Loucy (cell line): ENCODE data around the gene MRPL34.
A peak's percentile ranks its signal among the peaks of the same experiment; 100 is the strongest.

Experiments
- H2AFZ ChIP-seq: fragments of 200-600 bp; sonication (generic); 2 replicates; pipeline ENCODE4 v1.6.0; 2016; ENCODE audit warnings: antibody characterized with exemption, mild to moderate bottlenecking, low read length, moderate library complexity
- H3F3A ChIP-seq: fragments of 200-600 bp; 2 replicates; pipeline ENCODE4 v1.6.0; 2016; ENCODE audit warnings: antibody characterized with exemption, low read depth, mild to moderate bottlenecking
- H3K27me3 ChIP-seq: fragments of 200-600 bp; sonication (generic); 2 replicates; pipeline ENCODE4 v1.6.1; 2014; ENCODE audit warnings: low read length, mild to moderate bottlenecking; ENCODE audit not compliant: insufficient read depth, poor library complexity, severe bottlenecking
- H3K36me3 ChIP-seq: fragments of 200-600 bp; sonication (generic); 2 replicates; pipeline ENCODE4 v1.6.1; 2016; ENCODE audit warnings: low read length; ENCODE audit not compliant: insufficient read depth
- H3K4me1 ChIP-seq: fragments of 200-600 bp; sonication (generic); 2 replicates; pipeline ENCODE4 v1.5.1; 2014; ENCODE audit warnings: low read length, mild to moderate bottlenecking; ENCODE audit not compliant: insufficient read depth, poor library complexity, severe bottlenecking
- H3K4me2 ChIP-seq: fragments of 200-600 bp; sonication (generic); 2 replicates; pipeline ENCODE4 v1.6.0; 2014; ENCODE audit warnings: antibody characterized with exemption, low read length, low read depth, mild to moderate bottlenecking; ENCODE audit not compliant: poor library complexity, severe bottlenecking
- H3K4me3 ChIP-seq: fragments of 200-600 bp; sonication (generic); 2 replicates; pipeline ENCODE4 v1.5.1; 2014; ENCODE audit warnings: low read length, mild to moderate bottlenecking, mixed read lengths; ENCODE audit not compliant: poor library complexity, severe bottlenecking
- H3K79me2 ChIP-seq: fragments of 200-600 bp; sonication (generic); 2 replicates; pipeline ENCODE4 v1.6.1; 2014; ENCODE audit warnings: low read length; ENCODE audit not compliant: insufficient read depth
- H3K9ac ChIP-seq: fragments of 200-600 bp; sonication (generic); 2 replicates; pipeline ENCODE4 v1.6.0; 2014; ENCODE audit warnings: mild to moderate bottlenecking, low read depth, low read length, moderate library complexity; ENCODE audit not compliant: poor library complexity, severe bottlenecking
- H3K9me2 ChIP-seq: fragments of 200-600 bp; sonication (generic); replicated peaks from 2 replicates; pipeline ENCODE4 v1.6.1; 2016; ENCODE audit warnings: low read depth, low read length, mixed read lengths
- H3K9me3 ChIP-seq: fragments of 200-600 bp; sonication (generic); 2 replicates; pipeline ENCODE4 v1.6.1; 2014; ENCODE audit warnings: mild to moderate bottlenecking, antibody characterized with exemption, low read length, low read depth; ENCODE audit not compliant: insufficient read depth
- H4K20me1 ChIP-seq: fragments of 200-600 bp; sonication (generic); 2 replicates; pipeline ENCODE4 v1.6.0; 2014; ENCODE audit warnings: antibody characterized with exemption, low read length, mild to moderate bottlenecking; ENCODE audit not compliant: insufficient read depth, poor library complexity, severe bottlenecking
- CTCF ChIP-seq: fragments of 200-600 bp; sonication (generic); conservative IDR thresholded peaks from 2 replicates; pipeline ENCODE4 v1.5.1; 2014; ENCODE audit warnings: mild to moderate bottlenecking, antibody characterized with exemption, low read length
- EZH2phosphoT487 ChIP-seq: fragments of 200-600 bp; IDR thresholded peaks from 2 replicates; pipeline ENCODE4 v1.6.1; 2018; ENCODE audit warnings: antibody characterized with exemption, mild to moderate bottlenecking, moderate library complexity, borderline replicate concordance

MRPL34 gene

GRCh38 chr19:17286263-17286662 is 19.4 kb upstream of the MRPL34 start:
- no peaks in the 10 kb centered on the region for H3K4me1 ChIP-seq
- no peak overlapping the region for H3K4me3 ChIP-seq
- H3K9me3 ChIP-seq: no peaks in the 10 kb centered on the region
- no peaks in the 10 kb centered on the region for H4K20me1 ChIP-seq
- no peaks in the 10 kb centered on the region for H3K9me2 ChIP-seq
- TF ChIP-seq CTCF (no peak), EZH2phosphoT487 (no peak)
- H3K9ac ChIP-seq: no peak overlapping the region
- H2AFZ ChIP-seq: no peak overlapping the region
- no peaks in the 10 kb centered on the region for H3K27me3 ChIP-seq
- no peak overlapping the region for H3K4me2 ChIP-seq
- H3K79me2 ChIP-seq: no peaks in the 10 kb centered on the region
- no peaks in the 10 kb centered on the region for H3F3A ChIP-seq
- H3K36me3 ChIP-seq: no peaks in the 10 kb centered on the region

GRCh38 chr19:17286752-17287151 is 18.9 kb upstream of the MRPL34 start:
- Histone ChIP-seq H2AFZ (no peak overlapping the region), H3K79me2 (no peaks in the 10 kb centered on the region), H3K27me3 (no peaks in the 10 kb centered on the region), H3K36me3 (no peaks in the 10 kb centered on the region), H3K4me1 (no peaks in the 10 kb centered on the region), H3K9ac (no peak overlapping the region), H4K20me1 (no peaks in the 10 kb centered on the region), H3K4me2 (no peak overlapping the region), H3F3A (no peaks in the 10 kb centered on the region), H3K9me2 (no peaks in the 10 kb centered on the region), H3K4me3 (no peak overlapping the region), H3K9me3 (no peaks in the 10 kb centered on the region)
- no peak for TF ChIP-seq EZH2phosphoT487
- no peak for TF ChIP-seq CTCF

GRCh38 chr19:17289489-17289888 is 16.2 kb upstream of the MRPL34 start:
- no peak overlapping the region for H3K4me3 ChIP-seq
- no peaks in the 10 kb centered on the region for H3K9me3 ChIP-seq
- H3F3A ChIP-seq: no peaks in the 10 kb centered on the region
- H3K36me3 ChIP-seq: no peaks in the 10 kb centered on the region
- H3K79me2 ChIP-seq: no peaks in the 10 kb centered on the region
- no peaks in the 10 kb centered on the region for H4K20me1 ChIP-seq
- no peaks in the 10 kb centered on the region for H3K4me1 ChIP-seq
- no peak overlapping the region for H3K9ac ChIP-seq
- no peaks in the 10 kb centered on the region for H3K27me3 ChIP-seq
- no peaks in the 10 kb centered on the region for H3K9me2 ChIP-seq
- H3K4me2 ChIP-seq: no peak overlapping the region
- TF ChIP-seq EZH2phosphoT487: no peak
- no peak overlapping the region for H2AFZ ChIP-seq

GRCh38 chr19:17292301-17293074 is 13.2 kb upstream of the MRPL34 start:
- no peak overlapping the region for H2AFZ ChIP-seq
- peak; percentile 60 for TF ChIP-seq CTCF
- TF ChIP-seq EZH2phosphoT487: no peak
- no peaks in the 10 kb centered on the region for H3K79me2 ChIP-seq
- H3K27me3 ChIP-seq: no peaks in the 10 kb centered on the region
- H3F3A ChIP-seq: no peaks in the 10 kb centered on the region
- no peaks in the 10 kb centered on the region for H3K36me3 ChIP-seq
- H4K20me1 ChIP-seq: no peaks in the 10 kb centered on the region
- H3K9me2 ChIP-seq: no peaks in the 10 kb centered on the region
- no peak overlapping the region for H3K4me3 ChIP-seq
- no peak overlapping the region for H3K4me2 ChIP-seq
- H3K9me3 ChIP-seq: no peaks in the 10 kb centered on the region
- H3K4me1 ChIP-seq: no peaks in the 10 kb centered on the region
- H3K9ac ChIP-seq: no peak overlapping the region
